HG03378 (cell line): ENCODE data around the gene SMARCB1.

Source experiments
- ATAC-seq: cut with Tn5 transposase; IDR thresholded peaks from one replicate; pipeline ENCODE4 v1.9.1; 2021; ENCODE audit warnings: mild to moderate bottlenecking, moderate library complexity; ENCODE audit not compliant: unreplicated experiment

The SMARCB1 gene

DNA sequence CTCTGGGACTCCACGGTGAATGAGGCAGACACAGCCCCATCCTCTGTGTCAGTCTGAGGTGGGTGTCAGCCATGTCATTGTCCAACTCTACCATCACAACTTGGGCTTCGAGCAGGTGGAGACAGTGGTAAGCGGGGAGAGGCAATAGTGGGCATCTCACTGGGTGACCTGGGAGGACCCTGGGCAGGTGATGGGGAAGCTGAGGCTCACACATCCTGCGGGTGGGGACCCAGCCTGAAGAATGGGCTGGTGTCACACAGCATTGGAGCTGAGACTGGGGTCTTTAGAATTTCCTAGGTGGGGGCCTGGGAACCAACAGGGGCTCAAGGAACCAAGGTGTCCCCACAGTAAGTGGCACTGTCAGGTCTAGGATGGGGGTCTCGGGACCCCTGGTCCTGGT is 7.0 kb upstream of the SMARCB1 start:
- ATAC-seq = no peak

- no peak for ATAC-seq
Observed at GRCh38 chr22:23780146-23780748, 6.5 kb upstream of the SMARCB1 start.

DNA sequence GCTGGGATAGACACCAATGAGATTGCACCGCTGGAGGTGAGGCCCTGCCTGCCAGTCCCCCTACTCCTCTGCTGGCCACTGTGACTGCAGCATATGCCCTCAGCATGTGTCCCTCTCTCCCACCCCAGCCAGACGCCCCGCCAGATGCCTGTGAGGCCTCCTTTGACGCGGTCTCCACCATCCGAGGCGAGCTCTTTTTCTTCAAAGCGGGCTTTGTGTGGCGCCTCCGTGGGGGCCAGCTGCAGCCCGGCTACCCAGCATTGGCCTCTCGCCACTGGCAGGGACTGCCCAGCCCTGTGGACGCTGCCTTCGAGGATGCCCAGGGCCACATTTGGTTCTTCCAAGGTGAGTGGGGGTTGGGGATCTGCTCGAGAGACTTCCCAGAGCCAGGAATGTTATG is 5.7 kb upstream of the SMARCB1 start:
- no peak for ATAC-seq

DNA sequence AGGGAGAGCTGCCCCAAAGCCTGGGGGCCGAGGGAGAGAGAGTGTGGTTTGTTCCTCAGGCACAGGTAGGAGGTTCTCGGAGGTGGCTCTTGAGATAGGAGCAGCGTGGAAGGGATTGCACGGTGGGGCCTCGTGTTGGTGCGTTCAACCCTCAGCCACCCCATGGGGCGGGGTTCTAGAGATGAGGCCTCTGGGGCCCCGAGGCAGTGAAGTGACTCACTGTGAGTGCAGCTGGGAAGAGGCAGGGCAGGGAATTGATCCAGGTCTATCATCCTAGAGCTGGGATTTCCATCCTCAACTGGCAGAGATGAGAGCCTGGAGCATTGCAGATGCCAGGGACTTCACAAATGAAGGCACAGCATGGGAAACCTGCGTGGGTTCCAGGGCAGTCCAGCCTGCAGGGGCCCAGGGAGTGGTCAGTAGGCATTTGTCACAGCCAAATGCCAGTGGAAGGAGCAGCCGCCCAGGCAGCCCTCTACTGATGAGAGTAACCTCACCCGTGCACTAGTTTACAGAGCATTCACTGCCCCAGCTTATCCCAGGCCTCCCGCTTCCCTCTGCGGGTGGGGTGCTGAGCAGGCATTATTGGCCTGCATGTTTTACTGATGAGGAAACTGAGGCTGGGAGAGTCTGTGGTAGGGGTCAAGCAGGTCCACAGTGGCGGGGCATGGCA is 5.1 kb upstream of the SMARCB1 start:
- ATAC-seq = no peak

- no peak for ATAC-seq
Observed at GRCh38 chr22:23782252-23782651, 4.5 kb upstream of the SMARCB1 start.

DNA sequence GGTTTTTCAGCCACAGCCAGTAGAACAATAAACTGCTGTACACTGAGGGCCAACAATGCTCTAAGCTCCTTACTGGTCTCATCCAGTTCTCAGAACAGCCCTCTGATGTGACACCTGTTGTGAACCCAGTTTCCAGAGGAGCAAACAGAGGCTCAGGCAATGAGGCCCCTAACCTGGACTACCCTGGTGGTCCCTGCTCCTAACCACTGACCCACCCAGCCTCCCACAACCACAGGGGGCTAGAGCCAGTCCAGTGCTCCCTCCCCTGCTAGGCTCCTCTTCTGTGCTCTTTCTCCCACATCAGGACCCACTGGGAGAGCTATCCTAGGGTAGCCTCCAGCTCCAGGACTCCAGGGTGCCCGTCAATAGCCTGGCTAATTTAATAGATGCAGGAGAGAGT is 4.1 kb upstream of the SMARCB1 start:
- ATAC-seq = no peak

DNA sequence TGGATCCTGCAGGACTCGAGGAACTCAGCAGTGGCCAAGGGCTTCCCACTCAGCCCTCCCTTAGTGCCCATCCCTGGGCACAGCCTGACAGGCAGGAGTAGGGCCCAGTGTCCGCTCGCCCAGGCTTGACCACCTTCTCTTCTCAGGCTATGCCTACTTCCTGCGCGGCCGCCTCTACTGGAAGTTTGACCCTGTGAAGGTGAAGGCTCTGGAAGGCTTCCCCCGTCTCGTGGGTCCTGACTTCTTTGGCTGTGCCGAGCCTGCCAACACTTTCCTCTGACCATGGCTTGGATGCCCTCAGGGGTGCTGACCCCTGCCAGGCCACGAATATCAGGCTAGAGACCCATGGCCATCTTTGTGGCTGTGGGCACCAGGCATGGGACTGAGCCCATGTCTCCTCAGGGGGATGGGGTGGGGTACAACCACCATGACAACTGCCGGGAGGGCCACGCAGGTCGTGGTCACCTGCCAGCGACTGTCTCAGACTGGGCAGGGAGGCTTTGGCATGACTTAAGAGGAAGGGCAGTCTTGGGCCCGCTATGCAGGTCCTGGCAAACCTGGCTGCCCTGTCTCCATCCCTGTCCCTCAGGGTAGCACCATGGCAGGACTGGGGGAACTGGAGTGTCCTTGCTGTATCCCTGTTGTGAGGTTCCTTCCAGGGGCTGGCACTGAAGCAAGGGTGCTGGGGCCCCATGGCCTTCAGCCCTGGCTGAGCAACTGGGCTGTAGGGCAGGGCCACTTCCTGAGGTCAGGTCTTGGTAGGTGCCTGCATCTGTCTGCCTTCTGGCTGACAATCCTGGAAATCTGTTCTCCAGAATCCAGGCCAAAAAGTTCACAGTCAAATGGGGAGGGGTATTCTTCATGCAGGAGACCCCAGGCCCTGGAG is 3.3 kb upstream of the SMARCB1 start:
- no peak for ATAC-seq

DNA sequence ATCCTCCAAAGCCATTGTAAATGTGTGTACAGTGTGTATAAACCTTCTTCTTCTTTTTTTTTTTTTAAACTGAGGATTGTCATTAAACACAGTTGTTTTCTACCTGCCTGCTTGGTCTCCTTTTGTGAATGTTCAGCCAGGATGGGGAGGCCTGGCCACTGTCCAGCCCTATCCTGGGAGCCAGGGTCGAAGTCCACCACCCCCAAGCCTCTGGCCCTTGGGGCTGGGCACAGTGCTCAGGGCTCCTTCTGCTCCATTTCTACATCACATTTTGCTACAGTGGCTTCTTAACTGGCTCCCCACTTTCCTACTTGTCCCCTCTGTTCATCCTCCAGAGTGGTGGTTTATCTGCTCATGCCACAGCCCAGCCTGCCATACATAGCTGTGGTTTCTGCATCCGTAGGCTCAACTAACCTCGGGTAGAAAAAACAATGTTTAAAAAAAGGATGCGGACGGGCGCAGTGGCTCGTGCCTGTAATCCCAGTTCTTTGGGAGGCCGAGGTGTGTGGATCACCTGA is 2.5 kb upstream of the SMARCB1 start:
- ATAC-seq = no peak

- ATAC-seq = no peak
Observed at GRCh38 chr22:23786261-23786710, 480 bp upstream of the SMARCB1 start.

GRCh38 chr22:23787600-23787896 is 782 bp downstream of the SMARCB1 start:
- no peak for ATAC-seq

GRCh38 chr22:23787910-23788309 is 1.1 kb downstream of the SMARCB1 start:
- no peak for ATAC-seq

- ATAC-seq = no peak
Observed at GRCh38 chr22:23789121-23789520, 2.4 kb downstream of the SMARCB1 start.

DNA sequence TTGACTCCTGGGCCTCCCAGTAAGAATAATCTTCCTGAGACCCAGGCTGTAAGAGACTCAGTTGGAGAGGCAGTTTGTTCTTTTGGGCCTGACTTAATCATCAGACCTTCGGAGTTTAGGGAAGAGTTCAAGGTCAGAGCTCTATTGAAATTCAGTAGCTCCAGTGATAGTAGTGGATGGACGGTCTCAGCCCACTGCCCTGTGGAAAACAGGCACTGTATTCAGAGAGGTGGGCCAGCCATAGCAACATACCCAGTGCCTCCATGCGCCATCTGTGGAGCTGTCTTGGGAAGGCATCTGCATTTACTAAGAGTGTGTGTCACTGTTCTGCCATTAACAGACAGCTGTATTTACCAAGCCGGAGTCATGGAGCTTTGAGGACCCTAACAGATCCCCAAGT is 2.9 kb downstream of the SMARCB1 start:
- no peak for ATAC-seq

DNA sequence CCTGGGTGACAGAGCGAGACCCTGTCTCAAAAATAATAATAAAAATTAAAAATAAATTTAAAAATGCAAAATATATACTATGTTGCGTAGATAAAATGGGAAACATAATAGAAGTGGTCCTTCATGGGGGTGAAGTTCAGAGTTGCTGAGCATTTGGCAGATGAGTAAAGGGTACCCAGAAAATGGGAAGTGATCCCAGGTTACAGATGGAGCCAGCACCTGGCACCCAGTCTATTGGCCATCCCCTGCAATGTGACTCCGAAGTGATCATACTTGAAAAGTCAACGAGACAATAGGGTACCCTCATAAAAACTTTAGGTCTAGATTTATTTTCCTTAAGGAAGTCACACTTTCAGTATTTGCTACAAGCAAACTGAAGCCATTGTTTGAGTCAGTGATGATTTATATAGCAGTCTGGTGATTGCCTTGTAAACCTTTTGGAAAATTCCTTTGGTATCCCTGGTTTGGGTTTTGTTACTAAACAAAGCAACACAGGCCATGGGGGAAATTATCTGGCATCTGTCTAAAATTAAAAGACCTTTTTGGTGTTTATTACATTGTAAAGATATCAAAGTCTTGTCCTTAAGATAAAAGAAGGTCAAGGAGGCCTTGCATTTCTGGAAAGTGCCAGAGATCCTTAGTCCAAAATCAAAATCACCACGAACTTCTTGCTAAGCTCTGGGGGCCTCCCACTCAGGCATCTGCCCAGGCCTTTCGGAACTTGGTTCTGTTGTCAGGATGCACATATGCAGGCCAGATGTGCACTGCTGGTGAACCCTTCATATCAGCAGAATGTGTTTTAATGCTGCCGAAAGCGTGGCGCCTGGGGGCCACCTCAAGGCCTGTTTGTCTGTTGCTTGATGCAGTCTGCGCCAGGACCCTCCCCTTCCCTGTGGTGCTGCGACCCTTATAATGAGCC is 4.3 kb downstream of the SMARCB1 start:
- no peak for ATAC-seq

- ATAC-seq = no peak
Observed at GRCh38 chr22:23791738-23792645, 5.2 kb downstream of the SMARCB1 start.

DNA sequence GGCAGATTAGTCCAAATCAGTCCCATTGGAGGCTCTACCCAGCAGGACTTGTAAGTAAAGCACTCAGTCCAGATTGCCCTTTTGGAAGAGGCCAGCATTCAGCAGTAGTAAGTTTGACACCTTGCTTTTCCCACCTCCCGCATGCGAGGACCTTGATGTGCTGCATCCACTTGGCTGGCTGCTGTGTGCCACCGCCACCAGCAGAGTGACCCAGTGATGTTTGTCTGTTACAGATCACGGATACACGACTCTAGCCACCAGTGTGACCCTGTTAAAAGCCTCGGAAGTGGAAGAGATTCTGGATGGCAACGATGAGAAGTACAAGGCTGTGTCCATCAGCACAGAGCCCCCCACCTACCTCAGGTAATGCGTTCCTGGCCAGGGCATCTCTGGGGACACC is 6.6 kb downstream of the SMARCB1 start:
- no peak for ATAC-seq

GRCh38 chr22:23796461-23796860 is 9.7 kb downstream of the SMARCB1 start:
- no peak for ATAC-seq

DNA sequence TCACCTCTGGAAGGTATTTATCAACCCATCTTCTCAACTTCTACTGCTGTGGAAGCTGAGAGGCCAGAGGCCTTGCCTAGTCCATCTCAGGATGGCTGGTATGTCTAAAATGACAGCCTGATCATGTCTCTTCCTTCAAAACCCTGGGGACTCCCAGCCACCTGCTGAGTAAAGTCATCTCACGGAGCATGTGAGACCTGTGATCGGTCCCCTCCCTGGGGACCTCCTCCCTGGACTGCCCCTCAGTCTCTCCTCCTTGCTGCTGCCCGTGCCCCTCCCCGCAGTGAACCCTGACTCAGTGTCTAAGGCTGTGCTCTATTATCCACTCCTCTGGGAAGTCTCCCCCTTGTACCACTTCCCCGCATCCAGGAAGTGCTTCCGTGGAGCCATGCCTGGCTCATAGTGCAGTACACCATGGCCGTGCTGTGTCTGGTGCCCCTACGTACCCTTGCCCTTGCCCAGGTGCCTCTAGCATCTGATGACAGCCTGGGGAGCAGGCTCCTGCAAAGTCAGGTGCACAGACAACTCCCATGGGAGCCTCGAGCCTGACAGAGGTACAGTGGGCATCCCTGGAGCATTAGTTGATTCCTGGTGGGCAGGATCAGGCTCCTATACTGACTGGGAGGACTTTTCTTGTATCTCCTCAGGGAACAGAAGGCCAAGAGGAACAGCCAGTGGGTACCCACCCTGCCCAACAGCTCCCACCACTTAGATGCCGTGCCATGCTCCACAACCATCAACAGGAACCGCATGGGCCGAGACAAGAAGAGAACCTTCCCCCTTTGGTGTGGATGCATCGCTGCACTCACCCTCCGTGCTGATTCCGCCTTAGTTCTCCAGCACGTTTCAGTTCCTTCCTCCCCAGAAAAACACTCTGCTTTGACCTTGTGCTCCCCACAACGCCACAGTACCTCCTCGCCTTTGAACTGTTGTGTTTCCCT is 13.8 kb downstream of the SMARCB1 start:
- ATAC-seq = peak; percentile 60
